ENCODE data around the gene TIMM44. TPM values are rescaled to one million over a fixed set of nuclear protein-coding genes. Genes with fewer than 3 reads are reported as not detected.
A peak's percentile ranks its signal among the peaks of the same experiment; 100 is the strongest.

TIMM44 gene
- total RNA-seq, 1 donor from 2014 or later: 75.4 TPM

DNA sequence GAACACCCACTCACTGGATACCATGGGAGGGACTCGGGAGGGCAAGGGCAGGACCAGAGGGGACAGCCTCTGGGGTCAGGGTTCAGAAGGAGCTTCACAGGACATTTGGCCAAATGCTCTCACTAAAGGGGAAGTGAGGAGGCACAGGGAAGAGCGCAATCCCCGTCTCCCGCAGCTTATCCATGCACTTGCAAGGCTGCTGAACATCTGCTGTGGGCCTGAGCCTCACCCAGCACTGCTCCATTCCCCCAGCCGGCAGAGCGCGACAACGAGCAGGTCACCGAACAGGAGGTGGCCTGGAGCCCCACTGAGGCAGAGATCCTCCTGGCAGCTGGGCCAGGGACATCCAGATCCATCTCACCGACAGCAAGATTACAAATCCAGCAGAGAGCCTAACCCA is 38.6 kb upstream of the TIMM44 start:
- peak; percentile 80 for DNase-seq (ENCODE audit: low spot score)
- H3K4me3 Mint-ChIP-seq (ENCODE audit: unreplicated experiment): no peak overlapping the region
- H3K27me3 Mint-ChIP-seq (ENCODE audit: low read depth): no peaks in the 10 kb centered on the region
- no peak overlapping the region for H3K27ac Mint-ChIP-seq (ENCODE audit: unreplicated experiment)
- H3K36me3 Mint-ChIP-seq (ENCODE audit: low read depth): peaks cover 11% of the 10 kb centered on the region
- H3K4me1 Mint-ChIP-seq (ENCODE audit: low read depth): peaks cover 11% of the 10 kb centered on the region
- TF ChIP-seq, protein P1, sequence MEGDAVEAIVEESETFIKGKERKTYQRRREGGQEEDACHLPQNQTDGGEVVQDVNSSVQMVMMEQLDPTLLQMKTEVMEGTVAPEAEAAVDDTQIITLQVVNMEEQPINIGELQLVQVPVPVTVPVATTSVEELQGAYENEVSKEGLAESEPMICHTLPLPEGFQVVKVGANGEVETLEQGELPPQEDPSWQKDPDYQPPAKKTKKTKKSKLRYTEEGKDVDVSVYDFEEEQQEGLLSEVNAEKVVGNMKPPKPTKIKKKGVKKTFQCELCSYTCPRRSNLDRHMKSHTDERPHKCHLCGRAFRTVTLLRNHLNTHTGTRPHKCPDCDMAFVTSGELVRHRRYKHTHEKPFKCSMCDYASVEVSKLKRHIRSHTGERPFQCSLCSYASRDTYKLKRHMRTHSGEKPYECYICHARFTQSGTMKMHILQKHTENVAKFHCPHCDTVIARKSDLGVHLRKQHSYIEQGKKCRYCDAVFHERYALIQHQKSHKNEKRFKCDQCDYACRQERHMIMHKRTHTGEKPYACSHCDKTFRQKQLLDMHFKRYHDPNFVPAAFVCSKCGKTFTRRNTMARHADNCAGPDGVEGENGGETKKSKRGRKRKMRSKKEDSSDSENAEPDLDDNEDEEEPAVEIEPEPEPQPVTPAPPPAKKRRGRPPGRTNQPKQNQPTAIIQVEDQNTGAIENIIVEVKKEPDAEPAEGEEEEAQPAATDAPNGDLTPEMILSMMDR (IDR thresholded peaks at IDR 0.05): no peak
- no peaks in the 10 kb centered on the region for H3K9me3 Mint-ChIP-seq (ENCODE audit: low read depth)

DNA sequence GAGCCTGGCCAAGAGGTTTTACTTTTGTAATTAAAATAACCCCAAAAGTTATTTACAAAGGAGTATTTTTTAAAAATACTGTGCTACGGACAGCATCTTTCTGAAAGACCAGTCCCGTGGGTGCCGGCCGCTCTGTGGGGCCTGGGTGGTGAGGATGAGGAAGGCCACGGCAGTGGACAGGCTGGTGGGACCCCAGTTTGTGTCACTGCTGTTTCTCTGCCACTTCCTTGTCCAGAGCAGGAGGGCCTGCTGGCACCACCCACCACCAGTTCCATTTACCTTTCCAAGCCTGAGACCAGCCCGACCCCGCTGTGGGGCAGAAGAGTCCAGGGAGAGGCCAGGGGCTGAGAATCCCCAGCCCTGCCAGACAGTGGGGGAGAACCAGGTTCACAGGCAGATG is 38.2 kb upstream of the TIMM44 start:
- no peaks in the 10 kb centered on the region for H3K27me3 Mint-ChIP-seq (ENCODE audit: low read depth)
- TF ChIP-seq, protein P1 (IDR thresholded peaks at IDR 0.05): no peak
- no peak for DNase-seq (ENCODE audit: low spot score)
- no peak overlapping the region for H3K4me3 Mint-ChIP-seq (ENCODE audit: unreplicated experiment)
- H3K9me3 Mint-ChIP-seq (ENCODE audit: low read depth): no peaks in the 10 kb centered on the region
- H3K27ac Mint-ChIP-seq (ENCODE audit: unreplicated experiment): no peak overlapping the region
- H3K4me1 Mint-ChIP-seq (ENCODE audit: low read depth): peaks cover 8% of the 10 kb centered on the region
- H3K36me3 Mint-ChIP-seq (ENCODE audit: low read depth): peaks cover 11% of the 10 kb centered on the region

DNA sequence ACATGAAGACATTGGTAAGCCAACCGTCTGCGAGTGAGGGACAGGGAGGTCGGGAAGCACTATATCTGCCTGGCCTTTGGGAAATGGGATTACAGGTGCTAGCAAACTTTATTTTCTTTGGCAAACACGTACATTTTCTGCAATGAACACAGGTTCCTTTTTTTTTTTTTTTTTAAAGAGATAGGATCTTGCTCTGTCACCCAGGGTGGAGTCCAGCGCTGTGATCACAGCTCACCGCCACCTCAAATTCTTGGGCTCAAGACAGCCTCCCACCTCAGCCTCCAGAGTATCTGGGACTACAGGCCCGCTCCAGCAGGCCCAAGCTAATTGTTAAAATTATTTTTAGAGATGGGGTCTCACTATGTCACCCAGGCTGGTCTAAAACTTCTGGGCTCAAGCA is 37.7 kb upstream of the TIMM44 start:
- H3K27ac Mint-ChIP-seq (ENCODE audit: unreplicated experiment): no peak overlapping the region

DNA sequence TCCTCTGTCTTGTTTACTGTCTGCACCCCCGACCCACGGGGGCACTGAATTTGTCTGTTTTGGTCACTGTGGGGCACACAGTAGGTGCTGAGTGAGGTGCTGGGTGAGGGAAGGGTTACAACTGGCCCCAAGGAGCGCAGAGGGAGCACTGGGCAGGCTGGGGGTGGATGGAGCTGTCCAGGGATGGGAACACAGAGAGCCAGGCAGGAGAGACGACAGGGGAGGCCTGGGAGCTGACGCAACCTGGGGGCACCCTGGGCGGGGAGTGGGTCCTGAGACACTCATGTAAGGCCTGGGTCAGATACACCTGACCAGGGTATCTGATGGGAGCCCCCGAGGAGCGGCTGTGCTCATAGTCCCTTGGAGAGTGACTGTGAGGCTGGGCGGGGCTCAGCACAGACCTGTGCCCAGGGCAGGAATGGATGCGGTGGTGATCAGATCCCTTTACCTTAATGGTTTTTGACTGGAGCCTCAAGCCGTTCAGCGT is 37.2 kb upstream of the TIMM44 start:
- Mint-ChIP-seq H3K4me3 (ENCODE audit: unreplicated experiment) (no peak overlapping the region), H3K4me1 (ENCODE audit: low read depth) (no peaks in the 10 kb centered on the region), H3K27ac (ENCODE audit: unreplicated experiment) (no peak overlapping the region), H3K9me3 (ENCODE audit: low read depth) (no peaks in the 10 kb centered on the region), H3K36me3 (ENCODE audit: low read depth) (peaks cover 11% of the 10 kb centered on the region), H3K27me3 (ENCODE audit: low read depth) (no peaks in the 10 kb centered on the region)
- no peak for DNase-seq (ENCODE audit: low spot score)
- TF ChIP-seq, protein P1 (IDR thresholded peaks at IDR 0.05): no peak

More for the DNA sequence above, 37.7 kb upstream of the TIMM44 start:
- Mint-ChIP-seq H3K36me3 (ENCODE audit: low read depth) (peaks cover 11% of the 10 kb centered on the region), H3K9me3 (ENCODE audit: low read depth) (no peaks in the 10 kb centered on the region), H3K4me3 (ENCODE audit: unreplicated experiment) (no peak overlapping the region), H3K27me3 (ENCODE audit: low read depth) (no peaks in the 10 kb centered on the region), H3K4me1 (ENCODE audit: low read depth) (peaks cover 3% of the 10 kb centered on the region)
- TF ChIP-seq, protein P1 (IDR thresholded peaks at IDR 0.05): no peak
- DNase-seq (ENCODE audit: low spot score): no peak

DNA sequence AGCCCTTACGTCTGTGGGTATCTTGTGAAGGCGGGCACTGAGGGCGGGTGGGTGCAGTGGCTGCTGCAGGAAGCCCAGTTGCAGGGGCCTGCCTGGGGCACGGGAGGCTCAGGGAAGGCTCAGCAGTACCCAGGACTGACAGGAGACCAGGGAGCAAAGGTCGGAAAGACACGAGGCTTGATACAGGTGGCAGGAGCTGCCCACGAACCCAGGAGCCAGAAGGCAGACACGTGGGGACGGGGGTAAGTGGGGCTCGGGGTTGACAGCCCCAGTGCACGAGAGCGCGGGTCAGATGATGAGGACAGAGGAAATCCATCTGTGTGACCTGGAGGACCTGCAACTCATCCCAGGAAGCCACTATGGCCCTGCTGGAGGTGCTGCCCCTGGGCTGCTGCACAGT is 36.7 kb upstream of the TIMM44 start:
- peaks cover 11% of the 10 kb centered on the region for H3K36me3 Mint-ChIP-seq (ENCODE audit: low read depth)
- H3K27me3 Mint-ChIP-seq (ENCODE audit: low read depth): no peaks in the 10 kb centered on the region
- no peaks in the 10 kb centered on the region for H3K4me1 Mint-ChIP-seq (ENCODE audit: low read depth)
- TF ChIP-seq, protein P1 (IDR thresholded peaks at IDR 0.05): no peak
- DNase-seq (ENCODE audit: low spot score): no peak
- H3K4me3 Mint-ChIP-seq (ENCODE audit: unreplicated experiment): no peak overlapping the region
- H3K27ac Mint-ChIP-seq (ENCODE audit: unreplicated experiment): no peak overlapping the region
- no peaks in the 10 kb centered on the region for H3K9me3 Mint-ChIP-seq (ENCODE audit: low read depth)
